B cell (primary cell): Measurements from ENCODE around the gene CHST15.

Source experiments
- EZH2 ChIP-seq: IDR thresholded peaks from 2 replicates; pipeline ENCODE4 v1.6.1; 2012; ENCODE audit warnings: borderline replicate concordance, low read depth, mild to moderate bottlenecking, moderate library complexity, low read length; ENCODE audit not compliant: insufficient read depth, poor library complexity, severe bottlenecking
- TF ChIP-seq, protein P1 (sequence below): fragments of 200-600 bp; IDR thresholded peaks from one replicate; pipeline ENCODE4 v1.8.0; 2022; ENCODE audit warnings: antibody characterized with exemption, mild to moderate bottlenecking

DNA sequence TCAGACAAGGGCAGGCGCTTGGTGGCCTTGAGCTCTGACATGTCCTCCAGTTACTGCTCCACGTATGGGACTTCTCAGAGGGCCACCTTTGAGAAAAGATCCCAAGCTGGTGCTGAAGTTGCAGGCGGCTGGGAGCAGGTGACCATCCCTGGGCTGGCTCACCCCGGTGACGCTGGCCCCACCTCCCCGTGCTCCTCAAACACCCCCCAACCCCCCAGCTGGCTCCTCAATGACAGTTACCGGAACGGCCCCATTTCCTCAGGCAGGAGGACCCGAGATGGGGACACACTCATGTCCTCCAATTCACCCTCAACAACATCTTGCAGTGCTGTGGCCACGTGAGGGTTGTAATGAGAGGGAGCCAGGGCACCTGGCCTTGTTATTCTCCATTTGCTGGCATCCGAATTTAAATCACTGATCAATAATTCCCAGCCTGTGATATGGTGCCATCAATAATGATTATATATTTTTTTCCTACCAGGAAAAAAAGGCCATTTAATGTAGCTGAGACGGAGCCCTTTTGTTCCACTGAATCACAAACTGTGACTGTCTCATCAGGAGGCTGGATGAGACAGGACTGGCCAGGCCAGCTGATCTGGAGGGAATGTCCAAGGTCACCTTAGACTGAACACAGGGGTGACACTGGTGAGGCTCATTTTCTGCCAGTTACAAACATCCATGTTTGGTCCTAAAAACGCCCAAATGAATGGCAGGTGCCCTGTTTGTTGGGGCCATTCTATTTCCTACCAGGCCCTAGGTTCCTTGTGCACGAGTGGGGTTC is 64.5 kb downstream of the CHST15 start:
- TF ChIP-seq, protein P1, sequence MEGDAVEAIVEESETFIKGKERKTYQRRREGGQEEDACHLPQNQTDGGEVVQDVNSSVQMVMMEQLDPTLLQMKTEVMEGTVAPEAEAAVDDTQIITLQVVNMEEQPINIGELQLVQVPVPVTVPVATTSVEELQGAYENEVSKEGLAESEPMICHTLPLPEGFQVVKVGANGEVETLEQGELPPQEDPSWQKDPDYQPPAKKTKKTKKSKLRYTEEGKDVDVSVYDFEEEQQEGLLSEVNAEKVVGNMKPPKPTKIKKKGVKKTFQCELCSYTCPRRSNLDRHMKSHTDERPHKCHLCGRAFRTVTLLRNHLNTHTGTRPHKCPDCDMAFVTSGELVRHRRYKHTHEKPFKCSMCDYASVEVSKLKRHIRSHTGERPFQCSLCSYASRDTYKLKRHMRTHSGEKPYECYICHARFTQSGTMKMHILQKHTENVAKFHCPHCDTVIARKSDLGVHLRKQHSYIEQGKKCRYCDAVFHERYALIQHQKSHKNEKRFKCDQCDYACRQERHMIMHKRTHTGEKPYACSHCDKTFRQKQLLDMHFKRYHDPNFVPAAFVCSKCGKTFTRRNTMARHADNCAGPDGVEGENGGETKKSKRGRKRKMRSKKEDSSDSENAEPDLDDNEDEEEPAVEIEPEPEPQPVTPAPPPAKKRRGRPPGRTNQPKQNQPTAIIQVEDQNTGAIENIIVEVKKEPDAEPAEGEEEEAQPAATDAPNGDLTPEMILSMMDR = no peak
- no peak for TF ChIP-seq EZH2
